Endothelial cell (in vitro differentiated cells): ENCODE measurements around the gene OR2B2. TPM values are rescaled to one million over a fixed set of nuclear protein-coding genes. Genes with fewer than 3 reads are reported as not detected.

Experiments used
- DNase-seq: peaks from one replicate; pipeline ENCODE4 v3.0.0; 2021; ENCODE audit warnings: low spot score
- H3K27ac Mint-ChIP-seq: one replicate; pipeline ENCODE4 v1.8.0; 2021; ENCODE audit warnings: mixed read lengths, inconsistent platforms; ENCODE audit not compliant: unreplicated experiment
- H3K27me3 Mint-ChIP-seq: one replicate; pipeline ENCODE4 v1.8.0; 2021; ENCODE audit warnings: mild to moderate bottlenecking, moderate library complexity, mixed read lengths, inconsistent platforms; ENCODE audit not compliant: unreplicated experiment
- H3K36me3 Mint-ChIP-seq: one replicate; pipeline ENCODE4 v1.8.0; 2021; ENCODE audit warnings: mild to moderate bottlenecking, low read depth, mixed read lengths, inconsistent platforms; ENCODE audit not compliant: unreplicated experiment
- H3K4me1 Mint-ChIP-seq: one replicate; pipeline ENCODE4 v1.8.0; 2021; ENCODE audit warnings: mild to moderate bottlenecking, mixed read lengths, inconsistent platforms; ENCODE audit not compliant: unreplicated experiment
- H3K4me3 Mint-ChIP-seq: one replicate; pipeline ENCODE4 v1.8.0; 2021; ENCODE audit warnings: mild to moderate bottlenecking, mixed read lengths, inconsistent platforms; ENCODE audit not compliant: unreplicated experiment
- H3K9me3 Mint-ChIP-seq: one replicate; pipeline ENCODE4 v1.8.0; 2021; ENCODE audit warnings: mixed read lengths, inconsistent platforms; ENCODE audit not compliant: unreplicated experiment
- total RNA-seq: library from RNA; stranded (reverse); fragmentation: NEBNext Ultra II Directional; extraction: Animal tissue kit (Norgen Biotek cat#: 25700); gene quantifications from one replicate; pipeline ENCODE4 v1.2.1, GENCODE V29; 2021; ENCODE audit not compliant: unreplicated experiment
- TF ChIP-seq, protein P1 (sequence below): fragments of 200-600 bp; sonication (generic); IDR thresholded peaks from one replicate; pipeline ENCODE4 v1.5.0; 2021; ENCODE audit warnings: antibody characterized with exemption; ENCODE audit not compliant: unreplicated experiment

OR2B2 gene
- total RNA-seq, 1 donor from 2014 or later: not detected

DNA sequence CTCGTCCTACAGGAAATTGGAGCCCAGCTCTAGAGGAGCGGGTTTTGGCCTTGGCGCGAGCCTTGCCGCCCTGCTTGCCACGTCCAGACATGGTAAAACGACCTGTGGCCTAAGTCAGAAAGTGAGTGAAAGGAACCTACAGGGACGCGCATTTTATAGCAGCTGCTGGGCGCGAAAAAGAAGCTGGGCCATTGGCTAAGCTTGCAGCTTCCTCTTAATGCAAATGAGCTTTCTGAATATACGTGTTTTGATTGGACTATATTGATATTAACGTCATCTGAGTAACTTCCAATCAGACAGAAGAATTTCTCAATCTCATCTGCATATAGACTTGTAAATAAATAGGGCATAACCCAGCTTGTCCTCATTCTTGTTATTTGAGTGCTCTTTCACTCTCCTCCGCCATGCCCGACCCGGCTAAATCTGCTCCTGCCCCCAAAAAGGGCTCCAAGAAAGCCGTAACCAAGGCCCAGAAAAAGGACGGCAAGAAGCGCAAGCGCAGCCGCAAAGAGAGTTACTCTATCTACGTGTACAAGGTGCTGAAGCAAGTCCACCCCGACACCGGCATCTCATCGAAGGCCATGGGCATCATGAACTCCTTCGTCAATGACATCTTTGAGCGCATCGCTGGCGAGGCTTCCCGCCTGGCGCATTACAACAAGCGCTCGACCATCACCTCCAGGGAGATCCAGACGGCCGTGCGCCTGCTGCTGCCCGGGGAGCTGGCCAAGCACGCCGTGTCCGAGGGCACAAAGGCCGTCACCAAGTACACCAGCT is 18.9 kb downstream of the OR2B2 start:
- Mint-ChIP-seq H3K4me3 (no peak overlapping the region), H3K27ac (peak overlapping the region; percentile 90), H3K4me1 (peaks cover 27% of the 10 kb centered on the region), H3K27me3 (peaks cover 6% of the 10 kb centered on the region), H3K36me3 (peaks cover 3% of the 10 kb centered on the region), H3K9me3 (no peaks in the 10 kb centered on the region)
- peak; percentile 87 for DNase-seq
- TF ChIP-seq, protein P1, sequence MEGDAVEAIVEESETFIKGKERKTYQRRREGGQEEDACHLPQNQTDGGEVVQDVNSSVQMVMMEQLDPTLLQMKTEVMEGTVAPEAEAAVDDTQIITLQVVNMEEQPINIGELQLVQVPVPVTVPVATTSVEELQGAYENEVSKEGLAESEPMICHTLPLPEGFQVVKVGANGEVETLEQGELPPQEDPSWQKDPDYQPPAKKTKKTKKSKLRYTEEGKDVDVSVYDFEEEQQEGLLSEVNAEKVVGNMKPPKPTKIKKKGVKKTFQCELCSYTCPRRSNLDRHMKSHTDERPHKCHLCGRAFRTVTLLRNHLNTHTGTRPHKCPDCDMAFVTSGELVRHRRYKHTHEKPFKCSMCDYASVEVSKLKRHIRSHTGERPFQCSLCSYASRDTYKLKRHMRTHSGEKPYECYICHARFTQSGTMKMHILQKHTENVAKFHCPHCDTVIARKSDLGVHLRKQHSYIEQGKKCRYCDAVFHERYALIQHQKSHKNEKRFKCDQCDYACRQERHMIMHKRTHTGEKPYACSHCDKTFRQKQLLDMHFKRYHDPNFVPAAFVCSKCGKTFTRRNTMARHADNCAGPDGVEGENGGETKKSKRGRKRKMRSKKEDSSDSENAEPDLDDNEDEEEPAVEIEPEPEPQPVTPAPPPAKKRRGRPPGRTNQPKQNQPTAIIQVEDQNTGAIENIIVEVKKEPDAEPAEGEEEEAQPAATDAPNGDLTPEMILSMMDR: no peak

DNA sequence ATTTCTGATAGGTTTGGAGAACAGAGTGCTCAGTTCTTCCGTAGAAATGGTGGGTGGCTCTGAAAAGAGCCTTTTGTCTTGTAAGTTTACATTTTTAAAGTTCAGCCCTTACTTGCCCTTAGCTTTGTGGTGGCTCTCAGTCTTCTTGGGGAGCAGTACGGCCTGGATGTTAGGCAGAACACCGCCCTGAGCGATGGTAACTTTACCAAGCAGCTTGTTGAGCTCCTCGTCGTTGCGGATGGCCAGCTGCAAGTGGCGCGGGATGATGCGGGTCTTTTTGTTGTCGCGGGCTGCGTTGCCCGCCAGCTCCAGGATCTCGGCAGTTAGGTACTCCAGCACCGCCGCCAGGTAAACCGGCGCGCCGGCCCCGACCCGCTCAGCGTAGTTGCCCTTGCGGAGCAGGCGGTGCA is 19.5 kb downstream of the OR2B2 start:
- peaks cover 6% of the 10 kb centered on the region for H3K27me3 Mint-ChIP-seq
- TF ChIP-seq, protein P1: no peak
- peaks cover 3% of the 10 kb centered on the region for H3K36me3 Mint-ChIP-seq
- H3K27ac Mint-ChIP-seq: peak overlapping the region; percentile 90
- no peak for DNase-seq
- no peak overlapping the region for H3K4me3 Mint-ChIP-seq
- H3K9me3 Mint-ChIP-seq: no peaks in the 10 kb centered on the region
- peaks cover 28% of the 10 kb centered on the region for H3K4me1 Mint-ChIP-seq

DNA sequence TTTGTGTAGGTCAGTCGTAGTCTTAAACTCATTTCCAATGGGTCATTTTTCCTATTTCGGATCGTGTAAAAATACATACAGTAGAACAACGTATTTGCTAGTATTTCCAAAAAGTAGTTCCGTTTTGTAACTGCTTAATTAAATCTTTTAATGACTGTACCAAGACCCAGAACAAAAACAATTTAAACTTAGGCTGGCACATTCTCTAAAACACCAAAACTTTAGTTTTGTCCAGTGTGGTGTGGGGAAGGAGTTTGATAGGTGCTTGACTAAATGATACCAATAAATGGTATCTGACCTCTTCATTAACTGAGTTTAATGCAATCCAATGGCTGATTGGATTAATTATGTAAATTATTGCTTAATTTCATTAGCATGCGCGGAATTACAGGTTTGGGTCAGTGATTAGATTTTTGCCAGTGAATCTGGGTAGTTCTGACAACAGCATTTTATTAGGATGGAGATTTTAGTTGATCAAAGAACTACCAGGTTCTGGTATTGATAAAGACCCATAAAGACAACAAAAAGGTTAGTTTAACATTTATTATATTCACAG is 20.8 kb downstream of the OR2B2 start:
- peaks cover 6% of the 10 kb centered on the region for H3K27me3 Mint-ChIP-seq
- no peaks in the 10 kb centered on the region for H3K9me3 Mint-ChIP-seq
- DNase-seq: no peak
- H3K27ac Mint-ChIP-seq: peak overlapping the region; percentile 84
- H3K4me1 Mint-ChIP-seq: peaks cover 28% of the 10 kb centered on the region
- H3K36me3 Mint-ChIP-seq: peaks cover 3% of the 10 kb centered on the region
- no peak overlapping the region for H3K4me3 Mint-ChIP-seq
- TF ChIP-seq, protein P1: no peak

DNA sequence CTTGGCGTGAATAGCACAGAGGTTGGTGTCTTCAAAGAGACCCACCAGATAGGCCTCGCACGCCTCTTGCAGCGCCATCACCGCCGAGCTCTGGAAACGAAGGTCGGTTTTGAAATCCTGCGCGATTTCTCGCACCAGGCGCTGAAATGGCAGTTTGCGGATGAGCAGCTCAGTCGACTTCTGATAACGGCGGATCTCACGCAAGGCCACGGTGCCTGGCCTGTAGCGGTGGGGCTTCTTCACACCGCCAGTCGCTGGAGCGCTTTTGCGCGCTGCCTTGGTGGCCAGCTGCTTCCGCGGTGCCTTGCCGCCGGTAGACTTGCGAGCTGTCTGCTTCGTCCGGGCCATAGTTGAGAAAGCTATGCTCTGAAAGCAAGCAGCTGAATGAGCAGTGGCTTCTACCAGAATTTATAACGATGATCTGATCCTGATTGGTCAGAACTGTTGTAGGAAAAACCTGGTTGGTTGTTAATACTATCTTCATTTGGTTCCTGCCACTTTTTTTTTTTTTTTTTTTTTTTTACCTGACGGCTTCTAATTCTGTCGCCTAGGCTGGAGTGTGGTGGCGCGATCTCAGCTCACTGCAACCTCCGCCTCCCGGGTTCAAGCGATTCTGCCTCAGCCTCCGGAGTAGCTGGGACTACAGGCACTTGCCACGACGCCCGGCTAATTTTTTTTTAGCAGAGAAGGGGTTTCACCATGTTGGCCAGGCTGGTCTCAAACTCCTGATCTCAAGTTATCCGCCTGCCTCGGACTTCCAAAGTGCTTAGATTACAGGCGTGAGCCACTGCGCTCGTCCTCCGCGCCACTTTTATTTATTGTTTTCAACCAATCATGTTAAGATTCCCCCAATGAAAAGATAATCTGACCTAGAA is 21.5 kb downstream of the OR2B2 start:
- peaks cover 3% of the 10 kb centered on the region for H3K36me3 Mint-ChIP-seq
- peak overlapping the region; percentile 87 for H3K4me3 Mint-ChIP-seq
- peaks cover 6% of the 10 kb centered on the region for H3K27me3 Mint-ChIP-seq
- H3K9me3 Mint-ChIP-seq: no peaks in the 10 kb centered on the region
- H3K27ac Mint-ChIP-seq: peak overlapping the region; percentile 84
- TF ChIP-seq, protein P1: no peak
- DNase-seq: peak; percentile 55
- peaks cover 28% of the 10 kb centered on the region for H3K4me1 Mint-ChIP-seq
